ENCODE measurements around the gene ALDH1L2. TPM values are rescaled to one million over a fixed set of nuclear protein-coding genes. Genes with fewer than 3 reads are reported as not detected.

Gene ALDH1L2
- total RNA-seq, 4 donors from 2014 or later, result 7.0 to 19.9 (median 11.1) TPM

- TF ChIP-seq CTCF (IDR thresholded peaks at IDR 0.05; ENCODE audit: low read depth), result no peak
Observed at GRCh38 chr12:104994336-104994735, 89.9 kb downstream of the ALDH1L2 start.

- TF ChIP-seq CTCF (IDR thresholded peaks at IDR 0.05; ENCODE audit: low read depth), result no peak
Observed at GRCh38 chr12:104991565-104992128, 92.6 kb downstream of the ALDH1L2 start.

- no peak for TF ChIP-seq CTCF (IDR thresholded peaks at IDR 0.05; ENCODE audit: low read depth)
Observed at GRCh38 chr12:104990950-104991349, 93.3 kb downstream of the ALDH1L2 start.

- no peak for TF ChIP-seq CTCF (IDR thresholded peaks at IDR 0.05; ENCODE audit: low read depth)
Observed at GRCh38 chr12:104986022-104986941, 98.0 kb downstream of the ALDH1L2 start, which contains the start of gene NOPCHAP1. Gene NOPCHAP1, plus strand, starts transcription at chr12:104986316. Its CDS starts 37 bp downstream, at chr12:104986353.

- TF ChIP-seq CTCF (IDR thresholded peaks at IDR 0.05; ENCODE audit: low read depth), result no peak
Observed at GRCh38 chr12:104985206-104985605, 99.1 kb downstream of the ALDH1L2 start.

GRCh38 chr12:104976703-104977102, 107.6 kb downstream of the ALDH1L2 start:
- no peak for TF ChIP-seq CTCF (IDR thresholded peaks at IDR 0.05; ENCODE audit: low read depth)

- TF ChIP-seq CTCF (IDR thresholded peaks at IDR 0.05; ENCODE audit: low read depth), result no peak
Observed at GRCh38 chr12:104975587-104976343, 108.5 kb downstream of the ALDH1L2 start.

Data from subcutaneous adipose tissue (tissue), 4 donors.